Esophagus squamous epithelium (tissue), 5 donors: ENCODE data around the gene WDR19. TPM values are rescaled to one million over a fixed set of nuclear protein-coding genes. Genes with fewer than 3 reads are reported as not detected.

Experiments
- DNase-seq: peaks from one replicate; lab custom pipeline; 2025; lab: John Stamatoyannopoulos, UW
- H3K27ac ChIP-seq, 4 donors: fragments of 200-600 bp; sonication (generic); one replicate each; pipeline ENCODE4 v1.5.1; 2016 to 2019; ENCODE audit warnings: mild to moderate bottlenecking in 1 of 4
- H3K27me3 ChIP-seq, 4 donors: fragments of 200-600 bp; sonication (generic); 1 replicate in 3 of 4; 2 replicates in 1 of 4; pipeline versions ENCODE4 v1.5.1 to v1.6.0; 2017 to 2021; ENCODE audit warnings: antibody characterized with exemption in 1 of 4
- H3K36me3 ChIP-seq, 3 donors: fragments of 200-600 bp; sonication (generic); one replicate each; pipeline ENCODE4 v1.5.1; 2016 to 2019
- H3K4me1 ChIP-seq, 3 donors: fragments of 200-600 bp; sonication (generic); one replicate each; pipeline ENCODE4 v1.5.1; 2017 to 2019
- H3K4me3 ChIP-seq, 4 donors: fragments of 200-600 bp; sonication (generic); 1 replicate in 3 of 4; 2 replicates in 1 of 4; pipeline ENCODE4 v1.5.1; 2016 to 2019; ENCODE audit warnings: mild to moderate bottlenecking in 2 of 4, moderate library complexity in 1 of 4
- H3K9me3 ChIP-seq, 3 donors: fragments of 200-600 bp; sonication (generic); one replicate each; pipeline ENCODE4 v1.5.1; 2016 to 2019
- POLR2A ChIP-seq, 4 donors: fragments of 450-650 bp; IDR thresholded peaks; one replicate each; pipeline ENCODE4 v1.6.1; 2017; ENCODE audit warnings: antibody characterized with exemption in 4 of 4, mild to moderate bottlenecking in 4 of 4, moderate library complexity in 3 of 4
- WGBS, 2 donors: methylation state at CpG; one replicate each; pipeline ENCODE4 v1.1.5; 2018; 5-methylcytosine and 5-hydroxymethylcytosine counted together
- intact Hi-C: fragments of 100-400 bp; cut with DNase I; formaldehyde crosslinking; loops from one replicate; pipeline ENCODE4 v1.15.0; 2022
- total RNA-seq, 4 donors: library from RNA; depleted of rRNA; stranded (reverse); fragments of >200 nt; gene quantifications; one replicate each; pipeline ENCODE4 v1.1.0, GENCODE V29; 2016
- TF ChIP-seq, protein P1 (sequence below), 6 experiments: fragments of 450-650 bp in 4 of 6; fragments of 200-600 bp in 2 of 6; sonication (generic) in 2 of 6; IDR thresholded peaks; one replicate each; pipeline ENCODE4 v1.5.1; 2016 to 2019; ENCODE audit warnings: antibody characterized with exemption in 6 of 6, mild to moderate bottlenecking in 4 of 6, moderate library complexity in 4 of 6
- donor health status: DM: yes; HTN: yes; CAD: no.

The WDR19 gene
- total RNA-seq, 4 donors from 2014 or later, result 9.1 to 34.7 (median 10.4) TPM

DNA sequence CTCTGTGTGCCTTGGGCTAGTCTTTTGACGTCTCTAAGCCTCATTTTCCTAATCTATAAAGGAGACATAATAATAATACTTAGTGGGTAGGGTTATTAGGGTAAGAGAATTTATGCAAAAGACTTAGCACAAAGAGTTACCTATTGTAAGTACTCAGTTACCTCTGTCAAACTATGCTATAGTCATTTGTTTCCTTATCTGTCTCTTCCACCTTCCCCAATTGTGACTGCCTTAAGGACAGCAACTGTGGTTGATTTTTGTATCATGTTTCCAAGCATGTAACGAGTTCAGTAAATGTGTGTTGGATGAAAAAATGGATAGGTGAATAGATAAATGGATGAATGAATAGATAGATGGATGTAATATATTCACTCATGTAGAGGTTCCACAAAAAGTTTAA lies 48.1 kb downstream of the WDR19 start:
- 95 to 100% methylated on average over 1 to 2 of the region's 2 CpGs for WGBS, 2 donors
- Histone ChIP-seq H3K4me3 (no peak overlapping the region), H3K36me3 (peaks cover 0 to 62% (median 4%) of the 10 kb centered on the region in 3 donors), H3K27ac (no peak overlapping the region), H3K9me3 (no peaks in the 10 kb centered on the region), H3K4me1 (no peaks in the 10 kb centered on the region), H3K27me3 (no peaks in the 10 kb centered on the region)
- TF ChIP-seq, protein P1, sequence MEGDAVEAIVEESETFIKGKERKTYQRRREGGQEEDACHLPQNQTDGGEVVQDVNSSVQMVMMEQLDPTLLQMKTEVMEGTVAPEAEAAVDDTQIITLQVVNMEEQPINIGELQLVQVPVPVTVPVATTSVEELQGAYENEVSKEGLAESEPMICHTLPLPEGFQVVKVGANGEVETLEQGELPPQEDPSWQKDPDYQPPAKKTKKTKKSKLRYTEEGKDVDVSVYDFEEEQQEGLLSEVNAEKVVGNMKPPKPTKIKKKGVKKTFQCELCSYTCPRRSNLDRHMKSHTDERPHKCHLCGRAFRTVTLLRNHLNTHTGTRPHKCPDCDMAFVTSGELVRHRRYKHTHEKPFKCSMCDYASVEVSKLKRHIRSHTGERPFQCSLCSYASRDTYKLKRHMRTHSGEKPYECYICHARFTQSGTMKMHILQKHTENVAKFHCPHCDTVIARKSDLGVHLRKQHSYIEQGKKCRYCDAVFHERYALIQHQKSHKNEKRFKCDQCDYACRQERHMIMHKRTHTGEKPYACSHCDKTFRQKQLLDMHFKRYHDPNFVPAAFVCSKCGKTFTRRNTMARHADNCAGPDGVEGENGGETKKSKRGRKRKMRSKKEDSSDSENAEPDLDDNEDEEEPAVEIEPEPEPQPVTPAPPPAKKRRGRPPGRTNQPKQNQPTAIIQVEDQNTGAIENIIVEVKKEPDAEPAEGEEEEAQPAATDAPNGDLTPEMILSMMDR (IDR thresholded peaks at IDR 0.05), result no peak
- no peak for TF ChIP-seq POLR2A (IDR thresholded peaks at IDR 0.05)
- DNase-seq, result no peak
- intact Hi-C loops, result no loop called here

DNA sequence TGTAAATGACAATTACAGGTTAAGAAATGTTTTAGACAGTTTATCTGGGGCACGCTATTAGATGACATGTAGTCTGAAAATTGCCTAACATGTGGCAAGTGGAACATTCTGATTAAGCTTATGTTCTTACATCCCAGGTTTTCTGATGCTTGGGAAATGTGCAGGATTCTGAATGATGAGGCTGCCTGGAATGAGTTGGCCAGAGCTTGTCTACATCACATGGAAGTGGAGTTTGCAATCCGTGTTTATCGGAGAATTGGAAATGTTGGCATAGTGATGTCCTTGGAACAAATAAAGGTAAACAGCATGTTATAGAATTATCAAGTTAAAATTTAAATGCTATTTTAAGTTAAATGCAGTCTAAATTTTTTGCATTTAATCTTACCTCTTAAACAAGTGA lies 49.3 kb downstream of the WDR19 start:
- Histone ChIP-seq H3K4me3 (no peak overlapping the region), H3K9me3 (no peaks in the 10 kb centered on the region), H3K4me1 (no peaks in the 10 kb centered on the region), H3K27me3 (no peaks in the 10 kb centered on the region), H3K36me3 (peaks cover 0 to 74% (median 4%) of the 10 kb centered on the region in 3 donors), H3K27ac (no peak overlapping the region)
- WGBS, 2 donors, result 96 to 98% methylated on average over 3 of the region's 3 CpGs
- intact Hi-C loops, result no loop called here
- TF ChIP-seq, protein P1 (IDR thresholded peaks at IDR 0.05), result no peak
- TF ChIP-seq POLR2A (IDR thresholded peaks at IDR 0.05), result no peak
- no peak for DNase-seq

DNA sequence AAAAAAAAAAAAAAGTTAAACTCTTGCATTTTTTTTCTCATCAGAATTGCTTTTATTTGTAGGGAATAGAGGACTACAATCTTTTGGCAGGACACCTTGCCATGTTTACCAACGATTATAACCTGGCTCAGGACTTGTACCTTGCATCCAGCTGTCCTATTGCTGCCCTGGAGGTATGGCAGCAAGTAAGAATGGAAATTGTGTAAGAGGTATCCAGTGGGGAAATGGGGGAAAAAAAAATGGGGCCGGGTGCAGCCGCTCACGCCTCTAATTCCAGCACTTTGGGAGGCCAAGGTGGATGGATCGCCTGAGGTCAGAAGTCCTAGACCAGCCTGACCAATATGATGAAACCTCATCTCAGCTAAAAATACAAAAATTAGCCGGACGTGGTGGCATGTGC lies 49.8 kb downstream of the WDR19 start:
- no peak overlapping the region for H3K4me3 ChIP-seq
- TF ChIP-seq POLR2A (IDR thresholded peaks at IDR 0.05), result no peak
- TF ChIP-seq, protein P1 (IDR thresholded peaks at IDR 0.05), result no peak
- no peaks in the 10 kb centered on the region for H3K9me3 ChIP-seq
- no peak for DNase-seq
- no peaks in the 10 kb centered on the region for H3K27me3 ChIP-seq
- no peak overlapping the region for H3K27ac ChIP-seq
- 87 to 90% methylated on average over 7 of the region's 7 CpGs for WGBS, 2 donors
- H3K4me1 ChIP-seq, result no peaks in the 10 kb centered on the region
- intact Hi-C loops, result no loop called here
- H3K36me3 ChIP-seq, result peaks cover 0 to 76% (median 4%) of the 10 kb centered on the region in 3 donors

DNA sequence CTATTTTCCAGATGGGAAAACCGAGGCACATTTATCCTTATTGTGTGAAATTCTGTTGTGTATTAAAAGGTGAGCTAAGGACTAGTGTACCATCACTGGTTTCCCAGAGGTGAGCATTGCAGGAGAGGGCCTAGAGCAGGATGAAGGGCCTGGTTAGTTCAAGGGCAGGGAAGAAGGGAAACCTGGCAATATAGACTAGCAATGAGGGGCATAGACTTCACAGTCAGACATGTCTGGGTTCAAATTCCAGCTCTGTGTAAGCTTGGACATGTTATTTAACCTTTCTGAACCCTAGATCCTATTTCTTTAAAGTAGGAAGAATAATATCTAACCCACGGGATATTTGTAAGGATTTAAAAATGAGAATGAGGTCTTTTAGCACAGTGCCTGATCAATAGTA lies 50.8 kb downstream of the WDR19 start:
- 93 to 94% methylated on average over 2 of the region's 2 CpGs for WGBS, 2 donors
- H3K4me1 ChIP-seq, result no peaks in the 10 kb centered on the region
- no peaks in the 10 kb centered on the region for H3K9me3 ChIP-seq
- no peak overlapping the region for H3K27ac ChIP-seq
- DNase-seq, result no peak
- intact Hi-C loops, result no loop called here
- no peak for TF ChIP-seq POLR2A (IDR thresholded peaks at IDR 0.05)
- TF ChIP-seq, protein P1 (IDR thresholded peaks at IDR 0.05), result no peak
- H3K4me3 ChIP-seq, result no peak overlapping the region
- no peaks in the 10 kb centered on the region for H3K27me3 ChIP-seq
- H3K36me3 ChIP-seq, result peaks cover 0 to 80% (median 4%) of the 10 kb centered on the region in 3 donors

DNA sequence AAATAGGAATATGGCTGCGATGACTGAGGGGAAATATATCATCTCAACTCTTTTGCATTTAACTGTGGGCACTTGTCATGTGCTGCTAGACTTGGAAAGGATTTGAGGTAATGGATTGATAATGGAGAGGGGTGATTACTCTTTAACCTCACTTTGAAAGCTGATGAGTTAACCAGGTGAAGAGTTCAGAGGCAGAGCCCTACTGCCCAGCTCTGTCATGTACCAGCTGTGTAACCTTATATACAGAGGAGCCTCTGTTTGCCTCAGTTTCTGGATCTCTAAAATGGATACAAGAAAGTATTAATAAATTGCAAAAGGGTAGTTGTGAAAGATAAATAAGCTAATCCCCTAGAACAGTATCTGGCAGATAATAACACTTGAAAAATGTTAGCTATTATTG lies 51.5 kb downstream of the WDR19 start:
- Histone ChIP-seq H3K27ac (no peak overlapping the region), H3K4me1 (no peaks in the 10 kb centered on the region), H3K27me3 (no peaks in the 10 kb centered on the region), H3K9me3 (no peaks in the 10 kb centered on the region), H3K36me3 (peaks cover 0 to 73% (median 4%) of the 10 kb centered on the region in 3 donors), H3K4me3 (no peak overlapping the region)
- TF ChIP-seq, protein P1 (IDR thresholded peaks at IDR 0.05), result no peak
- no peak for TF ChIP-seq POLR2A (IDR thresholded peaks at IDR 0.05)
- 95 to 100% methylated on average over 1 of the region's 1 CpG for WGBS, 2 donors
- DNase-seq, result no peak
- intact Hi-C loops, result no loop called here
